ENCODE data around the gene PICK1.
"Not testable (repeated sequence)": the region's sequence is repeated elsewhere in the genome, so short reads cannot be mapped to it uniquely, and the experiment has no call there.

PICK1 gene

DNA sequence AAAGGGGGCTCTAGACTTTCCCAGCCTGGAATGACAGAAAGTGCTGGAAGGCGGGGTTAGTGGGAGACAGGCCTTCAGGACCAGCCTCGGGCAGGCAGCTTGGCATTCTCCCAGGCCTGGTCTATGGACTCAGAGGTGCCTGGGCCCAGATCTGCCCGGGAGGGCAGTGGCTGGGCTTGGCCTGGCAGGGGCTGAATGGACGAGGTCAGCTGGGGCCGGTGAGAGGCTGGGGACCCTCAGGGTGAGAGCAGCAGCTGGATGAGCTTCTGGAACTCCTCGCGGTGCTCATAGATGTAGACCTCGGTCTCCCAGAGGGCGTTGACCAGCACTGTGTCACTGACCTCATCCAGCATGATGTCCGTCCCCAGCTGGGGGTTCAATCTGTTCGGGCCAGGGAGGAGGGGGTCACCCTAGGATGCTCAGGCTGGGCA is 54.7 kb downstream of the PICK1 start:
- Histone ChIP-seq H3K36me3 (ENCODE audit: insufficient read depth, insufficient read length, low read length) (peaks cover 4% of the 10 kb centered on the region), H3K4me3 (ENCODE audit: insufficient read length, low read depth) (no peak overlapping the region), H3K9ac (ENCODE audit: insufficient read length, low read depth) (no peak overlapping the region), H3K27me3 (ENCODE audit: insufficient read depth, insufficient read length) (no peaks in the 10 kb centered on the region), H3K9me3 (ENCODE audit: insufficient read depth, low read length) (no peaks in the 10 kb centered on the region), H3K4me1 (ENCODE audit: insufficient read depth, insufficient read length) (peaks cover 13% of the 10 kb centered on the region)
- DNase-seq (ENCODE audit: low read depth, low spot score), result no peak
- no peak for TF ChIP-seq ZNF274 (IDR thresholded peaks at IDR 0.05; ENCODE audit: low read depth, low read length)
- TF ChIP-seq YY1 (IDR thresholded peaks at IDR 0.05; ENCODE audit: insufficient read depth, insufficient read length), result no peak
- TF ChIP-seq SUZ12 (IDR thresholded peaks at IDR 0.05; ENCODE audit: extremely low read depth, insufficient read depth, insufficient read length), result no peak

- no peak overlapping the region for H3K9ac ChIP-seq (ENCODE audit: insufficient read length, low read depth)
- no peak overlapping the region for H3K4me3 ChIP-seq (ENCODE audit: insufficient read length, low read depth)
- peaks cover 4% of the 10 kb centered on the region for H3K36me3 ChIP-seq (ENCODE audit: insufficient read depth, insufficient read length, low read length)
- no peak for TF ChIP-seq ZNF274 (IDR thresholded peaks at IDR 0.05; ENCODE audit: low read depth, low read length)
- no peaks in the 10 kb centered on the region for H3K27me3 ChIP-seq (ENCODE audit: insufficient read depth, insufficient read length)
- no peak for DNase-seq (ENCODE audit: low read depth, low spot score)
- H3K9me3 ChIP-seq (ENCODE audit: insufficient read depth, low read length), result no peaks in the 10 kb centered on the region
- peaks cover 11% of the 10 kb centered on the region for H3K4me1 ChIP-seq (ENCODE audit: insufficient read depth, insufficient read length)
Measured at GRCh38 chr22:38112381-38112780, 55.2 kb downstream of the PICK1 start.

DNA sequence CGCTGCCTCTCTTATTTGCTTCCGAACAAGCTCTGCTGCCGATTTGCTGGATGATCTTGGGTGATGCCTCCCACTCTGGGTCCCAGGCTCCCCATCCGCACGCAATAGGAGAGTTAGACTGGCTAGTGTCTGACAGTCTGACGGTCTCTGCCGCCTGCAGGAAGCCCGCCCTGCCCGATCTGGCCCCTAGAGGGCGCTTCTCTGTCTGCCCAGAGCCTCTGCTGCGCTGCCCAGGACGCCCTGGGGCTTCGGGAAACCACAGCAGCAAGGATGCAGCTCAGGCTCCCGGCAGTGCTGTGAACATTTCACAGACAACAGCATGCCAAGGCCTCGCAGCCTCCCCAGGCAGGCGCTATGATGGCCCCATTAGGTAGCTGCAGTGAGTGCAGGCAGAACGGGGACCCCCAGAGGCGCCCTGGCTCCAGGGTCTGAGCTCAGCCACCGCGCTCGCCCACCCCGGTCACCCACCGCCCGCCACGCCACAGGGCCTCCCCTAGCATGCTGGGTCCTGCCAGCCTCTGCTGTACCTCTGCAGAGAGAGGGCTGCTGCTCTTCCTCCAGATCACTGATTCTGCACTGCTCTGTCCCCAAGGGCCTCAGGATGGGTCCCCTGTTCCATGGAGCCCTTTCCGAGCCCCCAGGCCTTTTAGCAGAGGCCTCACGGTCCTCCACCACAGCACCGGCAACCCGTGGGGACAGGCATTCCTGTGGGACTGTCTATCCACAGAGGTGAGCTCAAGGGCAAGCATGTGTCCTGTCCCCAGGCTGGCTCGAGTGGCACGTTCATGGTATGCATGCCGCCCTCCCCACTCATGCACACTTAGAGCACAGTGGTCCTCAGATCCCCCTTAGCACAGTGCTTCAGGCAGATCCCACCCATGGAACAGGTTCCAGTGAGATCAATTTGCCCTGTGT is 57.5 kb downstream of the PICK1 start:
- Histone ChIP-seq H3K9me3 (ENCODE audit: insufficient read depth, low read length) (no peaks in the 10 kb centered on the region), H3K9ac (ENCODE audit: insufficient read length, low read depth) (peak overlapping the region; percentile 22), H3K4me1 (ENCODE audit: insufficient read depth, insufficient read length) (peaks cover 7% of the 10 kb centered on the region), H3K27me3 (ENCODE audit: insufficient read depth, insufficient read length) (no peaks in the 10 kb centered on the region), H3K4me3 (ENCODE audit: insufficient read length, low read depth) (no peak overlapping the region), H3K36me3 (ENCODE audit: insufficient read depth, insufficient read length, low read length) (peaks cover 4% of the 10 kb centered on the region)
- DNase-seq (ENCODE audit: low read depth, low spot score), result peak; percentile 56
- TF ChIP-seq SUZ12 (IDR thresholded peaks at IDR 0.05; ENCODE audit: extremely low read depth, insufficient read depth, insufficient read length) (no peak), ZNF274 (IDR thresholded peaks at IDR 0.05; ENCODE audit: low read depth, low read length) (no peak), YY1 (IDR thresholded peaks at IDR 0.05; ENCODE audit: insufficient read depth, insufficient read length) (no peak)

- Histone ChIP-seq H3K4me1 (ENCODE audit: insufficient read depth, insufficient read length) (peaks cover 7% of the 10 kb centered on the region), H3K36me3 (ENCODE audit: insufficient read depth, insufficient read length, low read length) (peaks cover 4% of the 10 kb centered on the region), H3K9me3 (ENCODE audit: insufficient read depth, low read length) (no peaks in the 10 kb centered on the region), H3K27me3 (ENCODE audit: insufficient read depth, insufficient read length) (no peaks in the 10 kb centered on the region), H3K9ac (ENCODE audit: insufficient read length, low read depth) (no peak overlapping the region), H3K4me3 (ENCODE audit: insufficient read length, low read depth) (no peak overlapping the region)
- TF ChIP-seq ZNF274 (IDR thresholded peaks at IDR 0.05; ENCODE audit: low read depth, low read length) (no peak), YY1 (IDR thresholded peaks at IDR 0.05; ENCODE audit: insufficient read depth, insufficient read length) (no peak), SUZ12 (IDR thresholded peaks at IDR 0.05; ENCODE audit: extremely low read depth, insufficient read depth, insufficient read length) (no peak)
- DNase-seq (ENCODE audit: low read depth, low spot score), result no peak
Measured at GRCh38 chr22:38115423-38116205, 58.4 kb downstream of the PICK1 start.

- not testable (repeated sequence) for H3K4me3 ChIP-seq (ENCODE audit: insufficient read length, low read depth); DNase-seq (ENCODE audit: low read depth, low spot score); H3K4me1 ChIP-seq (ENCODE audit: insufficient read depth, insufficient read length); H3K27me3 ChIP-seq (ENCODE audit: insufficient read depth, insufficient read length); H3K9me3 ChIP-seq (ENCODE audit: insufficient read depth, low read length); H3K9ac ChIP-seq (ENCODE audit: insufficient read length, low read depth); H3K36me3 ChIP-seq (ENCODE audit: insufficient read depth, insufficient read length, low read length)
Measured at GRCh38 chr22:38117556-38117955, 60.4 kb downstream of the PICK1 start.

GRCh38 chr22:38118182-38118581 is 61.0 kb downstream of the PICK1 start:
- Histone ChIP-seq H3K4me1 (ENCODE audit: insufficient read depth, insufficient read length) (peaks cover 3% of the 10 kb centered on the region), H3K27me3 (ENCODE audit: insufficient read depth, insufficient read length) (no peaks in the 10 kb centered on the region), H3K9ac (ENCODE audit: insufficient read length, low read depth) (no peak overlapping the region), H3K9me3 (ENCODE audit: insufficient read depth, low read length) (no peaks in the 10 kb centered on the region), H3K36me3 (ENCODE audit: insufficient read depth, insufficient read length, low read length) (peaks cover 4% of the 10 kb centered on the region), H3K4me3 (ENCODE audit: insufficient read length, low read depth) (no peak overlapping the region)
- DNase-seq (ENCODE audit: low read depth, low spot score), result no peak
- no peak for TF ChIP-seq SUZ12 (IDR thresholded peaks at IDR 0.05; ENCODE audit: extremely low read depth, insufficient read depth, insufficient read length)

DNA sequence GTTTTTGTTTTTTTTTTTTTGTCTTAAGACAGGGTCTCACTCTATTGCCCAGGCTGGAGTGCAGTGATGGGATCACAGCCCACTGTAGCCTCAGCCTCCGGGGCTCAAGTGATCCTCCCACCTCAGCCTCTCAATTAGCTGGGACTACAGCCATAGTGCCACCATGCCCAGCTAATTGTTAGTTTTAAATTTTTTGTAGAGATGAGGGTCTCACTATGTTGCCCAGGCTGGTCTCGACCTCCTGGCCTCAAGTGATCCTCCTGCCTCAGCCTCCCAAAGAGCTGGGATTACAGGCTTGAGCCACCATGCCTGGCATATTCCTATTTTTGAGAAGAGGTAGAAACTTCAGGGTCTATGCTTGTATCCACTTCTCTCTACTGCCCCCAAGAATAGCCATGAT is 61.5 kb downstream of the PICK1 start:
- not testable (repeated sequence) for H3K9me3 ChIP-seq (ENCODE audit: insufficient read depth, low read length); H3K27me3 ChIP-seq (ENCODE audit: insufficient read depth, insufficient read length); H3K4me3 ChIP-seq (ENCODE audit: insufficient read length, low read depth); H3K9ac ChIP-seq (ENCODE audit: insufficient read length, low read depth); H3K4me1 ChIP-seq (ENCODE audit: insufficient read depth, insufficient read length); H3K36me3 ChIP-seq (ENCODE audit: insufficient read depth, insufficient read length, low read length); DNase-seq (ENCODE audit: low read depth, low spot score)
